ENCODE measurements around the gene BACE1-AS.
"Not testable (repeated sequence)": the region's sequence is repeated elsewhere in the genome, so short reads cannot be mapped to it uniquely, and the experiment has no call there.

Gene BACE1-AS

GRCh38 chr11:117319214-117319840, 28.2 kb downstream of the BACE1-AS start:
- in situ Hi-C loops (cut with MboI; ENCODE audit: low sequenced_read_pairs), result no loop called here

- in situ Hi-C loops (cut with MboI; ENCODE audit: low sequenced_read_pairs), result not testable (repeated sequence)
Observed at GRCh38 chr11:117327255-117327566, 36.1 kb downstream of the BACE1-AS start.

- in situ Hi-C loops (cut with MboI; ENCODE audit: low sequenced_read_pairs), result no loop called here
Observed at GRCh38 chr11:117327567-117328374, 36.6 kb downstream of the BACE1-AS start, which contains the start of gene CEP164. CEP164 (plus strand) TSS chr11:117327854; CDS start chr11:117338587, 10,733 bp downstream.

- in situ Hi-C loops (cut with MboI; ENCODE audit: low sequenced_read_pairs), result no loop called here
Observed at GRCh38 chr11:117328375-117329010, 37.3 kb downstream of the BACE1-AS start.

GRCh38 chr11:117332843-117333242, 41.7 kb downstream of the BACE1-AS start:
- in situ Hi-C loops (cut with MboI; ENCODE audit: low sequenced_read_pairs), result no loop called here

- in situ Hi-C loops (cut with MboI; ENCODE audit: low sequenced_read_pairs), result no loop called here
Observed at GRCh38 chr11:117333917-117334316, 42.8 kb downstream of the BACE1-AS start.

GRCh38 chr11:117334896-117335295, 43.8 kb downstream of the BACE1-AS start:
- in situ Hi-C loops (cut with MboI; ENCODE audit: low sequenced_read_pairs), result no loop called here

GRCh38 chr11:117335399-117335798, 44.3 kb downstream of the BACE1-AS start:
- in situ Hi-C loops (cut with MboI; ENCODE audit: low sequenced_read_pairs), result no loop called here

- in situ Hi-C loops (cut with MboI; ENCODE audit: low sequenced_read_pairs), result no loop called here
Observed at GRCh38 chr11:117337076-117337475, 45.9 kb downstream of the BACE1-AS start.

Data from HL-60/S4 (cell line).